Prostate gland (tissue), 2 donors: ENCODE results near the gene INO80B. TPM values are rescaled to one million over a fixed set of nuclear protein-coding genes. Genes with fewer than 3 reads are reported as not detected.
"Not testable (repeated sequence)": the region's sequence is repeated elsewhere in the genome, so short reads cannot be mapped to it uniquely, and the experiment has no call there.

Experiments used
- DNase-seq: peaks from one replicate; pipeline ENCODE4 v3.0.0-alpha.2; 2019; ENCODE audit warnings: low spot score
- H3K27ac ChIP-seq, 2 donors: fragments of 200-600 bp; sonication (generic); 2 replicates each; pipeline ENCODE4 v1.5.1; 2017 to 2019
- H3K27me3 ChIP-seq: fragments of 200-600 bp; sonication (generic); replicated peaks from 2 replicates; pipeline ENCODE4 v1.5.1; 2019; ENCODE audit not compliant: insufficient read depth
- H3K36me3 ChIP-seq, 2 donors: fragments of 200-600 bp; sonication (generic); 1 replicate in 1 of 2; 2 replicates in 1 of 2; pipeline versions ENCODE4 v1.5.1 to v1.8.1; 2017 to 2019
- H3K4me1 ChIP-seq: fragments of 200-600 bp; sonication (generic); replicated peaks from 2 replicates; pipeline ENCODE4 v1.5.1; 2019
- H3K4me3 ChIP-seq, 2 donors: fragments of 200-600 bp; sonication (generic); 2 replicates each; pipeline ENCODE4 v1.5.1; 2017 to 2019
- H3K9me3 ChIP-seq: fragments of 200-600 bp; sonication (generic); 2 replicates; pipeline ENCODE4 v1.5.1; 2017
- CTCF ChIP-seq, 4 experiments: fragments of 200-600 bp in 2 of 4; fragments of 450-650 bp in 2 of 4; sonication (generic) in 2 of 4; IDR thresholded peaks; 1 replicate in 3 of 4; 2 replicates in 1 of 4; pipeline ENCODE4 v1.5.1; 2016 to 2019; ENCODE audit warnings: antibody characterized with exemption in 4 of 4, mild to moderate bottlenecking in 2 of 4, moderate library complexity in 2 of 4
- POLR2A ChIP-seq: fragments of 450-650 bp; IDR thresholded peaks from one replicate; pipeline ENCODE4 v1.6.1; 2016; ENCODE audit warnings: antibody characterized with exemption, mild to moderate bottlenecking
- POLR2AphosphoS5 ChIP-seq: sonication (generic); formaldehyde crosslinking; IDR thresholded peaks from one replicate; pipeline ENCODE4 v1.6.1; 2017; ENCODE audit warnings: antibody characterized with exemption
- WGBS: methylation state at CpG from one replicate; pipeline ENCODE4 v1.1.5; 2018; 5-methylcytosine and 5-hydroxymethylcytosine counted together
- intact Hi-C: fragments of 100-400 bp; cut with DNase I; formaldehyde crosslinking; loops from one replicate; pipeline ENCODE4 v1.14.2; 2022
- total RNA-seq, 2 donors: library from RNA; depleted of rRNA; stranded (reverse); fragments of >200 nt; gene quantifications; one replicate each; pipeline ENCODE4 v1.1.0, GENCODE V29; 2016

INO80B gene
- total RNA-seq, 2 donors from 2014 or later, result 28.3 to 46.7 TPM

- TF ChIP-seq CTCF (IDR thresholded peaks at IDR 0.05), result no peak
- TF ChIP-seq POLR2AphosphoS5, result no peak
- TF ChIP-seq POLR2A, result no peak
Measured at GRCh38 chr2:74461187-74462053, 6.5 kb downstream of the INO80B start.

GRCh38 chr2:74462054-74462785, 7.3 kb downstream of the INO80B start:
- Histone ChIP-seq H3K27ac (no peak overlapping the region), H3K36me3 (peaks cover 0 to 5% of the 10 kb centered on the region in 2 donors), H3K4me3 (no peak overlapping the region), H3K9me3 (no peaks in the 10 kb centered on the region), H3K4me1 (peaks cover 8% of the 10 kb centered on the region), H3K27me3 (no peaks in the 10 kb centered on the region)
- no peak for TF ChIP-seq POLR2A
- no peak for TF ChIP-seq POLR2AphosphoS5
- no peak for TF ChIP-seq CTCF (IDR thresholded peaks at IDR 0.05)
- 88% methylated on average over 20 of the region's 20 CpGs for WGBS
- no peak for DNase-seq
- intact Hi-C loops, result no loop called here

More at GRCh38 chr2:74461187-74462053, 6.5 kb downstream of the INO80B start:
- H3K27me3 ChIP-seq, result no peaks in the 10 kb centered on the region
- WGBS, result 89% methylated on average over 27 of the region's 27 CpGs
- no peaks in the 10 kb centered on the region for H3K9me3 ChIP-seq
- peaks cover 0 to 5% of the 10 kb centered on the region in 2 donors for H3K36me3 ChIP-seq
- H3K4me3 ChIP-seq, result no peak overlapping the region
- intact Hi-C loops, result no loop called here
- DNase-seq, result no peak
- no peak overlapping the region for H3K27ac ChIP-seq
- H3K4me1 ChIP-seq, result peaks cover 8% of the 10 kb centered on the region

GRCh38 chr2:74462786-74463105, 7.9 kb downstream of the INO80B start:
- intact Hi-C loops, result no loop called here
- Histone ChIP-seq H3K36me3 (peaks cover 0 to 5% of the 10 kb centered on the region in 2 donors), H3K9me3 (no peaks in the 10 kb centered on the region), H3K4me3 (no peak overlapping the region), H3K4me1 (peaks cover 8% of the 10 kb centered on the region), H3K27ac (no peak overlapping the region), H3K27me3 (no peaks in the 10 kb centered on the region)
- TF ChIP-seq CTCF (IDR thresholded peaks at IDR 0.05) (no peak), POLR2AphosphoS5 (no peak), POLR2A (no peak)
- WGBS, result 79% methylated on average over 4 of the region's 4 CpGs
- DNase-seq, result no peak

- Histone ChIP-seq H3K27me3 (no peaks in the 10 kb centered on the region), H3K9me3 (no peaks in the 10 kb centered on the region), H3K4me3 (peak overlapping the region; percentile 62 to 93), H3K36me3 (peaks cover 0 to 5% of the 10 kb centered on the region in 2 donors), H3K27ac (peak overlapping the region; percentile 66 to 84), H3K4me1 (peaks cover 2% of the 10 kb centered on the region)
- intact Hi-C loops, result no loop called here
- no peak for DNase-seq
- WGBS, result 4% methylated on average over 12 of the region's 13 CpGs
- no peak for TF ChIP-seq POLR2A
- TF ChIP-seq CTCF (IDR thresholded peaks at IDR 0.05), result no peak
- TF ChIP-seq POLR2AphosphoS5, result no peak
Measured at GRCh38 chr2:74464406-74464805, 9.5 kb downstream of the INO80B start.

- H3K27ac ChIP-seq, H3K9me3 ChIP-seq, H3K4me3 ChIP-seq, H3K27me3 ChIP-seq, H3K4me1 ChIP-seq, DNase-seq, intact Hi-C loops, H3K36me3 ChIP-seq: not testable (repeated sequence)
- WGBS, result 94% methylated on average over 12 of the region's 12 CpGs
Measured at GRCh38 chr2:74470742-74471141, 15.9 kb downstream of the INO80B start.
